Mesenchymal stem cell (in vitro differentiated cells and primary cell): ENCODE measurements around the gene CELA3B.

Experiments used
- DNase-seq: peaks from one replicate; pipeline ENCODE4 v3.0.0-alpha.2; 2013
- H2AFZ ChIP-seq: one replicate; pipeline ENCODE4 v1.6.1; 2013; ENCODE audit warnings: low read depth, mild to moderate bottlenecking, control low read depth, inconsistent platforms, low read length, moderate library complexity
- H2AK5ac ChIP-seq: 2 replicates; pipeline ENCODE4 v1.6.1; 2013; ENCODE audit warnings: low read length, moderate library complexity, mild to moderate bottlenecking, inconsistent platforms; ENCODE audit not compliant: severe bottlenecking
- H2BK120ac ChIP-seq: one replicate; pipeline ENCODE4 v1.6.1; 2013; ENCODE audit warnings: low read depth, mild to moderate bottlenecking, inconsistent platforms, low read length, moderate library complexity
- H2BK12ac ChIP-seq, 2 experiments: one replicate each; pipeline ENCODE4 v1.6.1; 2013; ENCODE audit warnings: inconsistent platforms in 2 of 2, low read length in 2 of 2, mild to moderate bottlenecking in 2 of 2, moderate library complexity in 2 of 2, control low read depth in 1 of 2
- H2BK15ac ChIP-seq: one replicate; pipeline ENCODE4 v1.6.1; 2013; ENCODE audit warnings: mild to moderate bottlenecking, low read depth, inconsistent platforms; ENCODE audit not compliant: poor library complexity, severe bottlenecking
- H2BK5ac ChIP-seq: 2 replicates; pipeline ENCODE4 v1.6.1; 2013; ENCODE audit warnings: low read depth, mild to moderate bottlenecking, low read length, control low read depth, inconsistent platforms; ENCODE audit not compliant: poor library complexity, severe bottlenecking
- H3K14ac ChIP-seq, 2 experiments: one replicate each; pipeline ENCODE4 v1.6.1; 2013; ENCODE audit warnings: inconsistent platforms in 2 of 2, low read length in 2 of 2, control low read depth in 1 of 2, mild to moderate bottlenecking in 1 of 2, moderate library complexity in 1 of 2
- H3K18ac ChIP-seq, 2 experiments: one replicate each; pipeline ENCODE4 v1.6.1; 2013; ENCODE audit warnings: inconsistent platforms in 2 of 2, low read length in 2 of 2, control low read depth in 1 of 2, low read depth in 1 of 2, mild to moderate bottlenecking in 1 of 2
- H3K23ac ChIP-seq, 2 experiments: one replicate each; pipeline ENCODE4 v1.6.1; 2013; ENCODE audit warnings: inconsistent platforms in 2 of 2, low read length in 2 of 2, mild to moderate bottlenecking in 2 of 2, moderate library complexity in 2 of 2, control low read depth in 1 of 2
- H3K27ac ChIP-seq: 2 replicates; pipeline ENCODE4 v1.5.1; 2013; ENCODE audit warnings: mild to moderate bottlenecking, moderate library complexity, low read length, control low read depth, inconsistent platforms; ENCODE audit not compliant: poor library complexity, severe bottlenecking
- H3K27me3 ChIP-seq, 2 experiments: 2 replicates each; pipeline versions ENCODE4 v1.6.1 to v1.7.0; 2013; ENCODE audit warnings: low read length in 2 of 2, mild to moderate bottlenecking in 2 of 2, moderate library complexity in 2 of 2, control low read depth in 1 of 2, inconsistent platforms in 1 of 2; ENCODE audit not compliant: control insufficient read depth in 1 of 2, insufficient read depth in 1 of 2
- H3K36me3 ChIP-seq, 2 experiments: 2 replicates each; pipeline versions ENCODE4 v1.6.1 to v1.7.0; 2013; ENCODE audit warnings: low read length in 2 of 2, control low read depth in 1 of 2, inconsistent platforms in 1 of 2, low read depth in 1 of 2, mild to moderate bottlenecking in 1 of 2; ENCODE audit not compliant: insufficient read depth in 2 of 2, control insufficient read depth in 1 of 2
- H3K4ac ChIP-seq, 2 experiments: one replicate each; pipeline ENCODE4 v1.6.1; 2013; ENCODE audit warnings: inconsistent platforms in 2 of 2, low read length in 2 of 2, mild to moderate bottlenecking in 2 of 2, moderate library complexity in 2 of 2, control low read depth in 1 of 2, low read depth in 1 of 2
- H3K4me1 ChIP-seq: 2 replicates; pipeline ENCODE4 v1.6.1; 2013; ENCODE audit warnings: low read depth, low read length, control low read depth; ENCODE audit not compliant: control insufficient read depth, insufficient read depth
- H3K4me2 ChIP-seq: 2 replicates; pipeline ENCODE4 v1.6.1; 2013; ENCODE audit warnings: low read length, mild to moderate bottlenecking, inconsistent platforms; ENCODE audit not compliant: poor library complexity, severe bottlenecking
- H3K4me3 ChIP-seq, 2 experiments: 2 replicates each; pipeline versions ENCODE4 v1.5.1 to v1.7.0; 2013; ENCODE audit warnings: low read length in 2 of 2, mild to moderate bottlenecking in 2 of 2, control low read depth in 1 of 2, low read depth in 1 of 2; ENCODE audit not compliant: insufficient read depth in 1 of 2
- H3K79me1 ChIP-seq: replicated peaks from 2 replicates; pipeline ENCODE4 v1.6.1; 2013; ENCODE audit warnings: mild to moderate bottlenecking, control low read depth, low read length, inconsistent platforms; ENCODE audit not compliant: poor library complexity, severe bottlenecking
- H3K9ac ChIP-seq: 2 replicates; pipeline ENCODE4 v1.7.0; 2013; ENCODE audit warnings: mild to moderate bottlenecking, low read length, moderate library complexity
- H3K9me3 ChIP-seq: 2 replicates; pipeline ENCODE4 v1.7.0; 2013; ENCODE audit warnings: mild to moderate bottlenecking, low read length; ENCODE audit not compliant: control insufficient read depth
- H4K8ac ChIP-seq: one replicate; pipeline ENCODE4 v1.6.1; 2013; ENCODE audit warnings: inconsistent platforms, mild to moderate bottlenecking, low read length, moderate library complexity
- H4K91ac ChIP-seq: one replicate; pipeline ENCODE4 v1.6.1; 2013; ENCODE audit warnings: mild to moderate bottlenecking, low read length, inconsistent platforms
- WGBS: methylation state at CpG from one replicate; pipeline ENCODE4 v1.1.7; 2013; ENCODE audit warnings: mixed read lengths; 5-methylcytosine and 5-hydroxymethylcytosine counted together

Gene CELA3B

GRCh38 chr1:21930629-21931170 lies 46.1 kb upstream of the CELA3B start:
- Histone ChIP-seq H2AK5ac (peak overlapping the region; percentile 99), H3K79me1 (peaks cover 3% of the 10 kb centered on the region), H3K4me2 (no peak overlapping the region), H3K18ac (peak overlapping the region; percentile 14 to 62), H3K27ac (peak overlapping the region; percentile 99), H2BK120ac (peak overlapping the region; percentile 75), H3K4me3 (peak overlapping the region in 1 of 2 experiments; percentile 16), H2BK5ac (peak overlapping the region; percentile 60), H2BK12ac (peak overlapping the region; percentile 59 to 96), H3K14ac (no peak overlapping the region), H3K4me1 (peaks cover 70% of the 10 kb centered on the region), H3K23ac (peak overlapping the region in 1 of 2 experiments; percentile 28), H3K9me3 (no peaks in the 10 kb centered on the region), H4K8ac (peak overlapping the region; percentile 74), H3K4ac (peak overlapping the region in 1 of 2 experiments; percentile 21), H2AFZ (no peak overlapping the region), H4K91ac (peak overlapping the region; percentile 90), H2BK15ac (peak overlapping the region; percentile 84), H3K27me3 (no peaks in the 10 kb centered on the region), H3K36me3 (peaks cover 7 to 32% of the 10 kb centered on the region in 2 experiments), H3K9ac (peak overlapping the region; percentile 94)
- DNase-seq, result no peak
- WGBS, result 96% methylated on average over 6 of the region's 6 CpGs

- H3K18ac ChIP-seq, result peak overlapping the region; percentile 14 to 89
- peak overlapping the region; percentile 84 for H2BK15ac ChIP-seq
- DNase-seq, result peak; percentile 87
- H3K23ac ChIP-seq, result peak overlapping the region in 1 of 2 experiments; percentile 28
- H3K4me1 ChIP-seq, result peaks cover 70% of the 10 kb centered on the region
- H3K27me3 ChIP-seq, result no peaks in the 10 kb centered on the region
- 4% methylated on average over 11 of the region's 16 CpGs for WGBS
- H3K14ac ChIP-seq, result peak overlapping the region in 1 of 2 experiments; percentile 76
- peak overlapping the region; percentile 16 to 21 for H3K4me3 ChIP-seq
- H2BK12ac ChIP-seq, result peak overlapping the region; percentile 90 to 96
- H4K8ac ChIP-seq, result peak overlapping the region; percentile 74
- H3K9me3 ChIP-seq, result no peaks in the 10 kb centered on the region
- H2AK5ac ChIP-seq, result peak overlapping the region; percentile 87
- peak overlapping the region; percentile 29 for H3K4me2 ChIP-seq
- peak overlapping the region; percentile 58 for H2BK120ac ChIP-seq
- H3K9ac ChIP-seq, result peak overlapping the region; percentile 94
- H2BK5ac ChIP-seq, result peak overlapping the region; percentile 98
- peaks cover 3% of the 10 kb centered on the region for H3K79me1 ChIP-seq
- peak overlapping the region; percentile 90 for H4K91ac ChIP-seq
- H2AFZ ChIP-seq, result peak overlapping the region; percentile 11
- peak overlapping the region; percentile 21 to 93 for H3K4ac ChIP-seq
- H3K27ac ChIP-seq, result peak overlapping the region; percentile 99
- H3K36me3 ChIP-seq, result peaks cover 7 to 32% of the 10 kb centered on the region in 2 experiments
Observed at GRCh38 chr1:21931171-21932093, 45.4 kb upstream of the CELA3B start.

GRCh38 chr1:21932127-21932526 lies 44.7 kb upstream of the CELA3B start:
- Histone ChIP-seq H3K36me3 (peaks cover 7 to 32% of the 10 kb centered on the region in 2 experiments), H2BK15ac (no peak overlapping the region), H3K4me3 (peak overlapping the region in 1 of 2 experiments; percentile 21), H3K23ac (no peak overlapping the region), H3K18ac (peak overlapping the region; percentile 14 to 77), H3K14ac (no peak overlapping the region), H2BK12ac (peak overlapping the region; percentile 35 to 90), H2BK120ac (peak overlapping the region; percentile 58), H2AFZ (no peak overlapping the region), H4K8ac (peak overlapping the region; percentile 74), H3K4me1 (peaks cover 68% of the 10 kb centered on the region), H3K27ac (peak overlapping the region; percentile 99), H3K4me2 (no peak overlapping the region), H3K9ac (peak overlapping the region; percentile 94), H3K79me1 (peaks cover 3% of the 10 kb centered on the region), H2AK5ac (peak overlapping the region; percentile 87), H3K9me3 (no peaks in the 10 kb centered on the region), H3K27me3 (no peaks in the 10 kb centered on the region), H2BK5ac (peak overlapping the region; percentile 10), H4K91ac (peak overlapping the region; percentile 37), H3K4ac (peak overlapping the region in 1 of 2 experiments; percentile 21)
- DNase-seq, result peak; percentile 90
- 70% methylated on average over 7 of the region's 7 CpGs for WGBS
